Measurements from ENCODE around the gene NRM. TPM values are rescaled to one million over a fixed set of nuclear protein-coding genes. Genes with fewer than 3 reads are reported as not detected.

NRM gene
- total and polyA plus RNA-seq, 2 of the 13 experiments (the other 11 are each of a cell fraction or from before 2014, with no cell fraction given) = 12.5 to 16.0 TPM

- TF ChIP-seq, protein P1, sequence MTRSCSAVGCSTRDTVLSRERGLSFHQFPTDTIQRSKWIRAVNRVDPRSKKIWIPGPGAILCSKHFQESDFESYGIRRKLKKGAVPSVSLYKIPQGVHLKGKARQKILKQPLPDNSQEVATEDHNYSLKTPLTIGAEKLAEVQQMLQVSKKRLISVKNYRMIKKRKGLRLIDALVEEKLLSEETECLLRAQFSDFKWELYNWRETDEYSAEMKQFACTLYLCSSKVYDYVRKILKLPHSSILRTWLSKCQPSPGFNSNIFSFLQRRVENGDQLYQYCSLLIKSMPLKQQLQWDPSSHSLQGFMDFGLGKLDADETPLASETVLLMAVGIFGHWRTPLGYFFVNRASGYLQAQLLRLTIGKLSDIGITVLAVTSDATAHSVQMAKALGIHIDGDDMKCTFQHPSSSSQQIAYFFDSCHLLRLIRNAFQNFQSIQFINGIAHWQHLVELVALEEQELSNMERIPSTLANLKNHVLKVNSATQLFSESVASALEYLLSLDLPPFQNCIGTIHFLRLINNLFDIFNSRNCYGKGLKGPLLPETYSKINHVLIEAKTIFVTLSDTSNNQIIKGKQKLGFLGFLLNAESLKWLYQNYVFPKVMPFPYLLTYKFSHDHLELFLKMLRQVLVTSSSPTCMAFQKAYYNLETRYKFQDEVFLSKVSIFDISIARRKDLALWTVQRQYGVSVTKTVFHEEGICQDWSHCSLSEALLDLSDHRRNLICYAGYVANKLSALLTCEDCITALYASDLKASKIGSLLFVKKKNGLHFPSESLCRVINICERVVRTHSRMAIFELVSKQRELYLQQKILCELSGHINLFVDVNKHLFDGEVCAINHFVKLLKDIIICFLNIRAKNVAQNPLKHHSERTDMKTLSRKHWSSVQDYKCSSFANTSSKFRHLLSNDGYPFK (CRISPR knock-in tag; IDR thresholded peaks at IDR 0.05; ENCODE audit: borderline replicate concordance) = peak; percentile 92
- TF ChIP-seq SP5 (CRISPR knock-in tag; IDR thresholded peaks at IDR 0.05; ENCODE audit: borderline replicate concordance, low read depth) (peak; percentile 95), FOXM1 (CRISPR knock-in tag; IDR thresholded peaks at IDR 0.05) (0 out of 2 replicates have a peak, but pooled peaks have one; percentile 8), HES4 (CRISPR knock-in tag; IDR thresholded peaks at IDR 0.05; ENCODE audit: borderline replicate concordance) (0 out of 2 replicates have a peak, but pooled peaks have one; percentile 56), ARNTL (CRISPR knock-in tag; IDR thresholded peaks at IDR 0.05) (peak; percentile 85), TAF15 (IDR thresholded peaks at IDR 0.05; ENCODE audit: low read depth, low read length, poor library complexity, severe bottlenecking) (peak; percentile 40), TEAD3 (CRISPR knock-in tag; optimal IDR thresholded peaks at IDR 0.05; ENCODE audit: borderline replicate concordance) (peak; percentile 94), ERF (CRISPR knock-in tag; IDR thresholded peaks at IDR 0.05) (peak; percentile 95), ZNF232 (CRISPR knock-in tag; IDR thresholded peaks at IDR 0.05; ENCODE audit: borderline replicate concordance) (no peak; the same call in 1 of the 2 replicates), FOXK1 (CRISPR knock-in tag; IDR thresholded peaks at IDR 0.05; ENCODE audit: borderline replicate concordance, low read depth) (peak; percentile 95), EEA1 (CRISPR knock-in tag; IDR thresholded peaks at IDR 0.05; ENCODE audit: borderline replicate concordance) (no peak; the same call in 1 of the 2 replicates), ZNF264 (CRISPR knock-in tag; IDR thresholded peaks at IDR 0.05) (peak; percentile 81), ZNF674 (CRISPR knock-in tag; IDR thresholded peaks at IDR 0.05; ENCODE audit: low read depth) (no peak), MATR3 (CRISPR knock-in tag; IDR thresholded peaks at IDR 0.05) (no peak), GPBP1L1 (CRISPR knock-in tag; IDR thresholded peaks at IDR 0.05) (no peak), MXD3 (CRISPR knock-in tag; IDR thresholded peaks at IDR 0.05) (peak; percentile 90), ZNF703 (CRISPR knock-in tag; IDR thresholded peaks at IDR 0.05; ENCODE audit: borderline replicate concordance) (no peak), NR1H2 (CRISPR knock-in tag; IDR thresholded peaks at IDR 0.05; ENCODE audit: borderline replicate concordance, low read depth) (no peak; the same call in 1 of the 2 replicates), RFXANK (CRISPR knock-in tag; IDR thresholded peaks at IDR 0.05) (peak; percentile 93; the same call in 1 of the 2 replicates), ZNF616 (CRISPR knock-in tag; IDR thresholded peaks at IDR 0.05; ENCODE audit: low read depth) (no peak), ZMAT3 (CRISPR knock-in tag; conservative IDR thresholded peaks at IDR 0.05) (peak; percentile 73; the same call in 1 of the 2 replicates), ZSCAN25 (CRISPR knock-in tag; IDR thresholded peaks at IDR 0.05) (peak; percentile 63; the same call in 1 of the 2 replicates)
- TF ChIP-seq, protein P2, sequence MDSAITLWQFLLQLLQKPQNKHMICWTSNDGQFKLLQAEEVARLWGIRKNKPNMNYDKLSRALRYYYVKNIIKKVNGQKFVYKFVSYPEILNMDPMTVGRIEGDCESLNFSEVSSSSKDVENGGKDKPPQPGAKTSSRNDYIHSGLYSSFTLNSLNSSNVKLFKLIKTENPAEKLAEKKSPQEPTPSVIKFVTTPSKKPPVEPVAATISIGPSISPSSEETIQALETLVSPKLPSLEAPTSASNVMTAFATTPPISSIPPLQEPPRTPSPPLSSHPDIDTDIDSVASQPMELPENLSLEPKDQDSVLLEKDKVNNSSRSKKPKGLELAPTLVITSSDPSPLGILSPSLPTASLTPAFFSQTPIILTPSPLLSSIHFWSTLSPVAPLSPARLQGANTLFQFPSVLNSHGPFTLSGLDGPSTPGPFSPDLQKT (CRISPR knock-in tag; IDR thresholded peaks at IDR 0.05; ENCODE audit: borderline replicate concordance) = no peak
Measured at GRCh38 chr6:30717129-30717844, 26.5 kb upstream of the NRM start, which contains the start of gene MDC1 (continued).

Data from HepG2 (cell line).